Measurements from ENCODE around the gene NPM3.

Gene NPM3

DNA sequence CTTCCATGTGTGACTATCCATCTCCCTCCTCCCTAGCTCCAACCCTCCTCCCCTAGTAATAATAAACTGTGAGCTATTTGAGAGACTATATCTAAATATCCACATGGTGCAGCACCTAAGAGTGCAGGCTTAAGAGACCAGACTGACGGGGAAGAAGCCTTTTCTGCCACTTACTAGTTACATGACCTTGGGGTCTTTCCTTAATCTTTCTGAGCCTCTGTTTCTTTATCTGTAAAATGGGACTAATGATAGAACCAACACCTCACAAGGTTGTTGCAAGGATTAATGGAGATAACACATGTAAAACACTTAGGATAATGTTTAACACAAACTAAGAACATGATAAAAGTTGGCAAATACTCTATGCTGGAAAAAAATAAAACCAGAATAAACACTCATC is 51.1 kb downstream of the NPM3 start:
- no peak for DNase-seq (ENCODE audit: low read depth in 1 of 2, low spot score in 1 of 2)
- no peak for TF ChIP-seq GABPA (IDR thresholded peaks at IDR 0.05; ENCODE audit: low read depth)
- TF ChIP-seq SPI1 (IDR thresholded peaks at IDR 0.05; ENCODE audit: borderline replicate concordance, low read depth), result no peak
- TF ChIP-seq, protein P1, sequence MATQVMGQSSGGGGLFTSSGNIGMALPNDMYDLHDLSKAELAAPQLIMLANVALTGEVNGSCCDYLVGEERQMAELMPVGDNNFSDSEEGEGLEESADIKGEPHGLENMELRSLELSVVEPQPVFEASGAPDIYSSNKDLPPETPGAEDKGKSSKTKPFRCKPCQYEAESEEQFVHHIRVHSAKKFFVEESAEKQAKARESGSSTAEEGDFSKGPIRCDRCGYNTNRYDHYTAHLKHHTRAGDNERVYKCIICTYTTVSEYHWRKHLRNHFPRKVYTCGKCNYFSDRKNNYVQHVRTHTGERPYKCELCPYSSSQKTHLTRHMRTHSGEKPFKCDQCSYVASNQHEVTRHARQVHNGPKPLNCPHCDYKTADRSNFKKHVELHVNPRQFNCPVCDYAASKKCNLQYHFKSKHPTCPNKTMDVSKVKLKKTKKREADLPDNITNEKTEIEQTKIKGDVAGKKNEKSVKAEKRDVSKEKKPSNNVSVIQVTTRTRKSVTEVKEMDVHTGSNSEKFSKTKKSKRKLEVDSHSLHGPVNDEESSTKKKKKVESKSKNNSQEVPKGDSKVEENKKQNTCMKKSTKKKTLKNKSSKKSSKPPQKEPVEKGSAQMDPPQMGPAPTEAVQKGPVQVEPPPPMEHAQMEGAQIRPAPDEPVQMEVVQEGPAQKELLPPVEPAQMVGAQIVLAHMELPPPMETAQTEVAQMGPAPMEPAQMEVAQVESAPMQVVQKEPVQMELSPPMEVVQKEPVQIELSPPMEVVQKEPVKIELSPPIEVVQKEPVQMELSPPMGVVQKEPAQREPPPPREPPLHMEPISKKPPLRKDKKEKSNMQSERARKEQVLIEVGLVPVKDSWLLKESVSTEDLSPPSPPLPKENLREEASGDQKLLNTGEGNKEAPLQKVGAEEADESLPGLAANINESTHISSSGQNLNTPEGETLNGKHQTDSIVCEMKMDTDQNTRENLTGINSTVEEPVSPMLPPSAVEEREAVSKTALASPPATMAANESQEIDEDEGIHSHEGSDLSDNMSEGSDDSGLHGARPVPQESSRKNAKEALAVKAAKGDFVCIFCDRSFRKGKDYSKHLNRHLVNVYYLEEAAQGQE (IDR thresholded peaks at IDR 0.05; ENCODE audit: insufficient replicate concordance, low read depth), result no peak
- no peak for TF ChIP-seq CTCF (IDR thresholded peaks at IDR 0.05; ENCODE audit: insufficient read depth, low read length)
- no peak for TF ChIP-seq POLR2AphosphoS5 (IDR thresholded peaks at IDR 0.05; ENCODE audit: low read depth)
- H3K27ac ChIP-seq (replicated peaks), result no peak overlapping the region
- peaks cover 5% of the 10 kb centered on the region for H3K27me3 ChIP-seq (ENCODE audit: insufficient read depth, poor library complexity, severe bottlenecking)
- no peak overlapping the region for H3K4me3 ChIP-seq (replicated peaks; ENCODE audit: insufficient read depth, low read length)
